ENCODE results near the gene NPAS4. TPM values are rescaled to one million over a fixed set of nuclear protein-coding genes. Genes with fewer than 3 reads are reported as not detected.

NPAS4 gene
- total and polyA plus RNA-seq, 2 of the 13 experiments (the other 11 are each of a cell fraction or from before 2014, with no cell fraction given), result not detected

DNA sequence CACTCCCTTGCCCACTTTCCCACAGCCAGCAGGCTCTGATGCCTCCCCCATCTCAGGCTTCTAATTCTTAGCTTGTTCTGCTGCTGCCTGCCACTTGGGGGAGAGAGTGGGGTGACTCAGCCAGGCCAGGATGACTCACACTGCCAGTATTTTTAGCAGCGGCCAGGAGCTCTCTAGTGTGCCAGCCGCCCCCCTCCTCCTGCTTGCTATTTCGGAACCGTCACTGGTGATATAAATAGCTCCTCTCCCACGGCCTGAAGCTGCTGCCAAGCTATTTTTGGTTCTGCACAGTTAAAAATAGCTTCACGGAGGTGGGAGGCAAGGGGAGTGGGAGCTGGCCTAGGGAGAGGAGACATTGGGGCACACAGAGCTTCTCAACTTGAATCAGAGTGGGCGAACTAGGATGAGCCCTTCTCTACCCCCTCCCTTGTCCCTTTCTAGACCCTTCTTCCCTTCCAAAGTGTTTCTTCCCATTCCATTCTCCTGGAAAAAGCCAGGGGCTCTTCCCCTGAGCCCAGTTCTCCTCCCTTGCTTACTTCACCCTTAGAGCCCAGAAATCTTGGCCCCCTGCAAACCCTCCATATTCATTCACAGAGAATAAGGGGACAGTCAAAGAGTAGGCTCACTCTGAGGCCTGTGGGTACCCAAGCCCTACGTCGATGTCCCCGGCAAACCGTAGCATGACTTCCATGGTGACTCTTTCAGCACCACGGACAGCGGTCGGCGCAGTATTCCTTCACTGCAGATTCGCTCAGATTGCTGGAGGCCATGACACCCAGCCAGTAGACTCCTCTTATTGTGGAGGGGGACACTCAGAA, 2.5 kb upstream of the NPAS4 start (continued):
- TF ChIP-seq ZNF318 (CRISPR knock-in tag; IDR thresholded peaks at IDR 0.05) (no peak), KDM1A (CRISPR knock-in tag; IDR thresholded peaks at IDR 0.05) (no peak), ZNF317 (CRISPR knock-in tag; IDR thresholded peaks at IDR 0.05) (peak; percentile 72; the same call in 1 of the 2 replicates), NR0B2 (CRISPR knock-in tag; IDR thresholded peaks at IDR 0.05) (no peak), AHR (CRISPR knock-in tag; IDR thresholded peaks at IDR 0.05) (0 out of 2 replicates have a peak, but pooled peaks have one; percentile 68), ZNF629 (CRISPR knock-in tag; conservative IDR thresholded peaks at IDR 0.05) (no peak)
- TF ChIP-seq, protein P1, sequence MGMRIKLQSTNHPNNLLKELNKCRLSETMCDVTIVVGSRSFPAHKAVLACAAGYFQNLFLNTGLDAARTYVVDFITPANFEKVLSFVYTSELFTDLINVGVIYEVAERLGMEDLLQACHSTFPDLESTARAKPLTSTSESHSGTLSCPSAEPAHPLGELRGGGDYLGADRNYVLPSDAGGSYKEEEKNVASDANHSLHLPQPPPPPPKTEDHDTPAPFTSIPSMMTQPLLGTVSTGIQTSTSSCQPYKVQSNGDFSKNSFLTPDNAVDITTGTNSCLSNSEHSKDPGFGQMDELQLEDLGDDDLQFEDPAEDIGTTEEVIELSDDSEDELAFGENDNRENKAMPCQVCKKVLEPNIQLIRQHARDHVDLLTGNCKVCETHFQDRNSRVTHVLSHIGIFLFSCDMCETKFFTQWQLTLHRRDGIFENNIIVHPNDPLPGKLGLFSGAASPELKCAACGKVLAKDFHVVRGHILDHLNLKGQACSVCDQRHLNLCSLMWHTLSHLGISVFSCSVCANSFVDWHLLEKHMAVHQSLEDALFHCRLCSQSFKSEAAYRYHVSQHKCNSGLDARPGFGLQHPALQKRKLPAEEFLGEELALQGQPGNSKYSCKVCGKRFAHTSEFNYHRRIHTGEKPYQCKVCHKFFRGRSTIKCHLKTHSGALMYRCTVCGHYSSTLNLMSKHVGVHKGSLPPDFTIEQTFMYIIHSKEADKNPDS (CRISPR knock-in tag; IDR thresholded peaks at IDR 0.05), result no peak
- TF ChIP-seq, protein P2, sequence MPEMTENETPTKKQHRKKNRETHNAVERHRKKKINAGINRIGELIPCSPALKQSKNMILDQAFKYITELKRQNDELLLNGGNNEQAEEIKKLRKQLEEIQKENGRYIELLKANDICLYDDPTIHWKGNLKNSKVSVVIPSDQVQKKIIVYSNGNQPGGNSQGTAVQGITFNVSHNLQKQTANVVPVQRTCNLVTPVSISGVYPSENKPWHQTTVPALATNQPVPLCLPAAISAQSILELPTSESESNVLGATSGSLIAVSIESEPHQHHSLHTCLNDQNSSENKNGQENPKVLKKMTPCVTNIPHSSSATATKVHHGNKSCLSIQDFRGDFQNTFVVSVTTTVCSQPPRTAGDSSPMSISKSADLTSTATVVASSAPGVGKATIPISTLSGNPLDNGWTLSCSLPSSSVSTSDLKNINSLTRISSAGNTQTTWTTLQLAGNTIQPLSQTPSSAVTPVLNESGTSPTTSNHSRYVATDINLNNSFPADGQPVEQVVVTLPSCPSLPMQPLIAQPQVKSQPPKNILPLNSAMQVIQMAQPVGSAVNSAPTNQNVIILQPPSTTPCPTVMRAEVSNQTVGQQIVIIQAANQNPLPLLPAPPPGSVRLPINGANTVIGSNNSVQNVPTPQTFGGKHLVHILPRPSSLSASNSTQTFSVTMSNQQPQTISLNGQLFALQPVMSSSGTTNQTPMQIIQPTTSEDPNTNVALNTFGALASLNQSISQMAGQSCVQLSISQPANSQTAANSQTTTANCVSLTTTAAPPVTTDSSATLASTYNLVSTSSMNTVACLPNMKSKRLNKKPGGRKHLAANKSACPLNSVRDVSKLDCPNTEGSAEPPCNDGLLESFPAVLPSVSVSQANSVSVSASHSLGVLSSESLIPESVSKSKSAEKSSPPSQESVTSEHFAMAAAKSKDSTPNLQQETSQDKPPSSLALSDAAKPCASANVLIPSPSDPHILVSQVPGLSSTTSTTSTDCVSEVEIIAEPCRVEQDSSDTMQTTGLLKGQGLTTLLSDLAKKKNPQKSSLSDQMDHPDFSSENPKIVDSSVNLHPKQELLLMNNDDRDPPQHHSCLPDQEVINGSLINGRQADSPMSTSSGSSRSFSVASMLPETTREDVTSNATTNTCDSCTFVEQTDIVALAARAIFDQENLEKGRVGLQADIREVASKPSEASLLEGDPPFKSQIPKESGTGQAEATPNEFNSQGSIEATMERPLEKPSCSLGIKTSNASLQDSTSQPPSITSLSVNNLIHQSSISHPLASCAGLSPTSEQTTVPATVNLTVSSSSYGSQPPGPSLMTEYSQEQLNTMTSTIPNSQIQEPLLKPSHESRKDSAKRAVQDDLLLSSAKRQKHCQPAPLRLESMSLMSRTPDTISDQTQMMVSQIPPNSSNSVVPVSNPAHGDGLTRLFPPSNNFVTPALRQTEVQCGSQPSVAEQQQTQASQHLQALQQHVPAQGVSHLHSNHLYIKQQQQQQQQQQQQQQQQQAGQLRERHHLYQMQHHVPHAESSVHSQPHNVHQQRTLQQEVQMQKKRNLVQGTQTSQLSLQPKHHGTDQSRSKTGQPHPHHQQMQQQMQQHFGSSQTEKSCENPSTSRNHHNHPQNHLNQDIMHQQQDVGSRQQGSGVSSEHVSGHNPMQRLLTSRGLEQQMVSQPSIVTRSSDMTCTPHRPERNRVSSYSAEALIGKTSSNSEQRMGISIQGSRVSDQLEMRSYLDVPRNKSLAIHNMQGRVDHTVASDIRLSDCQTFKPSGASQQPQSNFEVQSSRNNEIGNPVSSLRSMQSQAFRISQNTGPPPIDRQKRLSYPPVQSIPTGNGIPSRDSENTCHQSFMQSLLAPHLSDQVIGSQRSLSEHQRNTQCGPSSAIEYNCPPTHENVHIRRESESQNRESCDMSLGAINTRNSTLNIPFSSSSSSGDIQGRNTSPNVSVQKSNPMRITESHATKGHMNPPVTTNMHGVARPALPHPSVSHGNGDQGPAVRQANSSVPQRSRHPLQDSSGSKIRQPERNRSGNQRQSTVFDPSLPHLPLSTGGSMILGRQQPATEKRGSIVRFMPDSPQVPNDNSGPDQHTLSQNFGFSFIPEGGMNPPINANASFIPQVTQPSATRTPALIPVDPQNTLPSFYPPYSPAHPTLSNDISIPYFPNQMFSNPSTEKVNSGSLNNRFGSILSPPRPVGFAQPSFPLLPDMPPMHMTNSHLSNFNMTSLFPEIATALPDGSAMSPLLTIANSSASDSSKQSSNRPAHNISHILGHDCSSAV (CRISPR knock-in tag; IDR thresholded peaks at IDR 0.05; ENCODE audit: borderline replicate concordance), result no peak

Data from HepG2 (cell line).